Measurements from ENCODE around the gene ALK.

Gene ALK

GRCh38 chr2:29201979-29202378, 719.4 kb downstream of the ALK start:
- Histone ChIP-seq H3K4me1 (ENCODE audit: control insufficient read depth, low read depth, low read length) (peaks cover 5% of the 10 kb centered on the region), H3K27ac (ENCODE audit: low read length) (no peak overlapping the region), H3K36me3 (ENCODE audit: control insufficient read depth, low read depth, low read length) (no peaks in the 10 kb centered on the region), H3K27me3 (ENCODE audit: control insufficient read depth, insufficient read depth, low read length) (no peaks in the 10 kb centered on the region), H3K9me3 (ENCODE audit: control insufficient read depth, low read depth, low read length) (no peaks in the 10 kb centered on the region), H3K9ac (ENCODE audit: low read length) (no peak overlapping the region), H3K4me3 (ENCODE audit: low read length) (no peak overlapping the region)

- Histone ChIP-seq H3K4me3 (ENCODE audit: low read length) (no peak overlapping the region), H3K27ac (ENCODE audit: low read length) (no peak overlapping the region), H3K9ac (ENCODE audit: low read length) (no peak overlapping the region), H3K36me3 (ENCODE audit: control insufficient read depth, low read depth, low read length) (no peaks in the 10 kb centered on the region), H3K4me1 (ENCODE audit: control insufficient read depth, low read depth, low read length) (peaks cover 5% of the 10 kb centered on the region), H3K9me3 (ENCODE audit: control insufficient read depth, low read depth, low read length) (no peaks in the 10 kb centered on the region), H3K27me3 (ENCODE audit: control insufficient read depth, insufficient read depth, low read length) (no peaks in the 10 kb centered on the region)
Observed at GRCh38 chr2:29196792-29197788, 724.3 kb downstream of the ALK start.

- no peaks in the 10 kb centered on the region for H3K27me3 ChIP-seq (ENCODE audit: control insufficient read depth, insufficient read depth, low read length)
- H3K27ac ChIP-seq (ENCODE audit: low read length), result no peak overlapping the region
- no peaks in the 10 kb centered on the region for H3K9me3 ChIP-seq (ENCODE audit: control insufficient read depth, low read depth, low read length)
- no peak overlapping the region for H3K9ac ChIP-seq (ENCODE audit: low read length)
- H3K36me3 ChIP-seq (ENCODE audit: control insufficient read depth, low read depth, low read length), result no peaks in the 10 kb centered on the region
- H3K4me1 ChIP-seq (ENCODE audit: control insufficient read depth, low read depth, low read length), result no peaks in the 10 kb centered on the region
- no peak overlapping the region for H3K4me3 ChIP-seq (ENCODE audit: low read length)
Observed at GRCh38 chr2:29195796-29196195, 725.6 kb downstream of the ALK start.

GRCh38 chr2:29193681-29194080, 727.7 kb downstream of the ALK start:
- H3K27me3 ChIP-seq (ENCODE audit: control insufficient read depth, insufficient read depth, low read length), result no peaks in the 10 kb centered on the region
- H3K27ac ChIP-seq (ENCODE audit: low read length), result no peak overlapping the region
- no peaks in the 10 kb centered on the region for H3K4me1 ChIP-seq (ENCODE audit: control insufficient read depth, low read depth, low read length)
- H3K4me3 ChIP-seq (ENCODE audit: low read length), result no peak overlapping the region
- no peaks in the 10 kb centered on the region for H3K9me3 ChIP-seq (ENCODE audit: control insufficient read depth, low read depth, low read length)
- no peak overlapping the region for H3K9ac ChIP-seq (ENCODE audit: low read length)
- no peaks in the 10 kb centered on the region for H3K36me3 ChIP-seq (ENCODE audit: control insufficient read depth, low read depth, low read length)

- Histone ChIP-seq H3K4me1 (ENCODE audit: control insufficient read depth, low read depth, low read length) (no peaks in the 10 kb centered on the region), H3K27me3 (ENCODE audit: control insufficient read depth, insufficient read depth, low read length) (no peaks in the 10 kb centered on the region), H3K4me3 (ENCODE audit: low read length) (no peak overlapping the region), H3K27ac (ENCODE audit: low read length) (no peak overlapping the region), H3K36me3 (ENCODE audit: control insufficient read depth, low read depth, low read length) (no peaks in the 10 kb centered on the region), H3K9ac (ENCODE audit: low read length) (no peak overlapping the region), H3K9me3 (ENCODE audit: control insufficient read depth, low read depth, low read length) (no peaks in the 10 kb centered on the region)
Observed at GRCh38 chr2:29193111-29193510, 728.3 kb downstream of the ALK start.

- H3K4me3 ChIP-seq (ENCODE audit: low read length), result no peak overlapping the region
- no peaks in the 10 kb centered on the region for H3K9me3 ChIP-seq (ENCODE audit: control insufficient read depth, low read depth, low read length)
- H3K9ac ChIP-seq (ENCODE audit: low read length), result no peak overlapping the region
- no peaks in the 10 kb centered on the region for H3K27me3 ChIP-seq (ENCODE audit: control insufficient read depth, insufficient read depth, low read length)
- H3K27ac ChIP-seq (ENCODE audit: low read length), result no peak overlapping the region
- H3K4me1 ChIP-seq (ENCODE audit: control insufficient read depth, low read depth, low read length), result no peaks in the 10 kb centered on the region
- no peaks in the 10 kb centered on the region for H3K36me3 ChIP-seq (ENCODE audit: control insufficient read depth, low read depth, low read length)
Observed at GRCh38 chr2:29192526-29192925, 728.9 kb downstream of the ALK start.

GRCh38 chr2:29191817-29192216, 729.6 kb downstream of the ALK start:
- Histone ChIP-seq H3K27ac (ENCODE audit: low read length) (no peak overlapping the region), H3K9ac (ENCODE audit: low read length) (no peak overlapping the region), H3K36me3 (ENCODE audit: control insufficient read depth, low read depth, low read length) (no peaks in the 10 kb centered on the region), H3K27me3 (ENCODE audit: control insufficient read depth, insufficient read depth, low read length) (no peaks in the 10 kb centered on the region), H3K4me3 (ENCODE audit: low read length) (no peak overlapping the region), H3K4me1 (ENCODE audit: control insufficient read depth, low read depth, low read length) (no peaks in the 10 kb centered on the region), H3K9me3 (ENCODE audit: control insufficient read depth, low read depth, low read length) (no peaks in the 10 kb centered on the region)

GRCh38 chr2:29189052-29189451, 732.3 kb downstream of the ALK start:
- H3K4me3 ChIP-seq (ENCODE audit: low read length), result no peak overlapping the region
- H3K9me3 ChIP-seq (ENCODE audit: control insufficient read depth, low read depth, low read length), result no peaks in the 10 kb centered on the region
- H3K4me1 ChIP-seq (ENCODE audit: control insufficient read depth, low read depth, low read length), result no peaks in the 10 kb centered on the region
- no peak overlapping the region for H3K27ac ChIP-seq (ENCODE audit: low read length)
- no peaks in the 10 kb centered on the region for H3K36me3 ChIP-seq (ENCODE audit: control insufficient read depth, low read depth, low read length)
- no peak overlapping the region for H3K9ac ChIP-seq (ENCODE audit: low read length)
- H3K27me3 ChIP-seq (ENCODE audit: control insufficient read depth, insufficient read depth, low read length), result no peaks in the 10 kb centered on the region

GRCh38 chr2:29187926-29188325, 733.5 kb downstream of the ALK start:
- Histone ChIP-seq H3K27ac (ENCODE audit: low read length) (no peak overlapping the region), H3K9ac (ENCODE audit: low read length) (no peak overlapping the region), H3K9me3 (ENCODE audit: control insufficient read depth, low read depth, low read length) (no peaks in the 10 kb centered on the region), H3K4me1 (ENCODE audit: control insufficient read depth, low read depth, low read length) (no peaks in the 10 kb centered on the region), H3K27me3 (ENCODE audit: control insufficient read depth, insufficient read depth, low read length) (no peaks in the 10 kb centered on the region), H3K4me3 (ENCODE audit: low read length) (no peak overlapping the region), H3K36me3 (ENCODE audit: control insufficient read depth, low read depth, low read length) (no peaks in the 10 kb centered on the region)

- no peaks in the 10 kb centered on the region for H3K9me3 ChIP-seq (ENCODE audit: control insufficient read depth, low read depth, low read length)
- no peaks in the 10 kb centered on the region for H3K4me1 ChIP-seq (ENCODE audit: control insufficient read depth, low read depth, low read length)
- H3K4me3 ChIP-seq (ENCODE audit: low read length), result no peak overlapping the region
- H3K27me3 ChIP-seq (ENCODE audit: control insufficient read depth, insufficient read depth, low read length), result no peaks in the 10 kb centered on the region
- H3K36me3 ChIP-seq (ENCODE audit: control insufficient read depth, low read depth, low read length), result no peaks in the 10 kb centered on the region
- no peak overlapping the region for H3K27ac ChIP-seq (ENCODE audit: low read length)
- H3K9ac ChIP-seq (ENCODE audit: low read length), result no peak overlapping the region
Observed at GRCh38 chr2:29186817-29187216, 734.6 kb downstream of the ALK start.

- no peaks in the 10 kb centered on the region for H3K27me3 ChIP-seq (ENCODE audit: control insufficient read depth, insufficient read depth, low read length)
- H3K36me3 ChIP-seq (ENCODE audit: control insufficient read depth, low read depth, low read length), result no peaks in the 10 kb centered on the region
- H3K9me3 ChIP-seq (ENCODE audit: control insufficient read depth, low read depth, low read length), result no peaks in the 10 kb centered on the region
- no peak overlapping the region for H3K27ac ChIP-seq (ENCODE audit: low read length)
- H3K4me1 ChIP-seq (ENCODE audit: control insufficient read depth, low read depth, low read length), result no peaks in the 10 kb centered on the region
- no peak overlapping the region for H3K4me3 ChIP-seq (ENCODE audit: low read length)
- H3K9ac ChIP-seq (ENCODE audit: low read length), result no peak overlapping the region
Observed at GRCh38 chr2:29184531-29184930, 736.9 kb downstream of the ALK start.

GRCh38 chr2:29182920-29183319, 738.5 kb downstream of the ALK start:
- Histone ChIP-seq H3K27ac (ENCODE audit: low read length) (no peak overlapping the region), H3K36me3 (ENCODE audit: control insufficient read depth, low read depth, low read length) (no peaks in the 10 kb centered on the region), H3K9me3 (ENCODE audit: control insufficient read depth, low read depth, low read length) (no peaks in the 10 kb centered on the region), H3K9ac (ENCODE audit: low read length) (no peak overlapping the region), H3K27me3 (ENCODE audit: control insufficient read depth, insufficient read depth, low read length) (no peaks in the 10 kb centered on the region), H3K4me3 (ENCODE audit: low read length) (no peak overlapping the region), H3K4me1 (ENCODE audit: control insufficient read depth, low read depth, low read length) (no peaks in the 10 kb centered on the region)

Measured in iPS-18a (cell line).